HG03108 (cell line): Measurements from ENCODE around the gene GPR158.
"Not testable (repeated sequence)": the region's sequence is repeated elsewhere in the genome, so short reads cannot be mapped to it uniquely, and the experiment has no call there.

Experiments used
- ATAC-seq: cut with Tn5 transposase; IDR thresholded peaks from one replicate; pipeline ENCODE4 v1.9.1; 2021; ENCODE audit warnings: moderate library complexity; ENCODE audit not compliant: unreplicated experiment

Gene GPR158, protein sequence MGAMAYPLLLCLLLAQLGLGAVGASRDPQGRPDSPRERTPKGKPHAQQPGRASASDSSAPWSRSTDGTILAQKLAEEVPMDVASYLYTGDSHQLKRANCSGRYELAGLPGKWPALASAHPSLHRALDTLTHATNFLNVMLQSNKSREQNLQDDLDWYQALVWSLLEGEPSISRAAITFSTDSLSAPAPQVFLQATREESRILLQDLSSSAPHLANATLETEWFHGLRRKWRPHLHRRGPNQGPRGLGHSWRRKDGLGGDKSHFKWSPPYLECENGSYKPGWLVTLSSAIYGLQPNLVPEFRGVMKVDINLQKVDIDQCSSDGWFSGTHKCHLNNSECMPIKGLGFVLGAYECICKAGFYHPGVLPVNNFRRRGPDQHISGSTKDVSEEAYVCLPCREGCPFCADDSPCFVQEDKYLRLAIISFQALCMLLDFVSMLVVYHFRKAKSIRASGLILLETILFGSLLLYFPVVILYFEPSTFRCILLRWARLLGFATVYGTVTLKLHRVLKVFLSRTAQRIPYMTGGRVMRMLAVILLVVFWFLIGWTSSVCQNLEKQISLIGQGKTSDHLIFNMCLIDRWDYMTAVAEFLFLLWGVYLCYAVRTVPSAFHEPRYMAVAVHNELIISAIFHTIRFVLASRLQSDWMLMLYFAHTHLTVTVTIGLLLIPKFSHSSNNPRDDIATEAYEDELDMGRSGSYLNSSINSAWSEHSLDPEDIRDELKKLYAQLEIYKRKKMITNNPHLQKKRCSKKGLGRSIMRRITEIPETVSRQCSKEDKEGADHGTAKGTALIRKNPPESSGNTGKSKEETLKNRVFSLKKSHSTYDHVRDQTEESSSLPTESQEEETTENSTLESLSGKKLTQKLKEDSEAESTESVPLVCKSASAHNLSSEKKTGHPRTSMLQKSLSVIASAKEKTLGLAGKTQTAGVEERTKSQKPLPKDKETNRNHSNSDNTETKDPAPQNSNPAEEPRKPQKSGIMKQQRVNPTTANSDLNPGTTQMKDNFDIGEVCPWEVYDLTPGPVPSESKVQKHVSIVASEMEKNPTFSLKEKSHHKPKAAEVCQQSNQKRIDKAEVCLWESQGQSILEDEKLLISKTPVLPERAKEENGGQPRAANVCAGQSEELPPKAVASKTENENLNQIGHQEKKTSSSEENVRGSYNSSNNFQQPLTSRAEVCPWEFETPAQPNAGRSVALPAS (N-terminal part only)

DNA sequence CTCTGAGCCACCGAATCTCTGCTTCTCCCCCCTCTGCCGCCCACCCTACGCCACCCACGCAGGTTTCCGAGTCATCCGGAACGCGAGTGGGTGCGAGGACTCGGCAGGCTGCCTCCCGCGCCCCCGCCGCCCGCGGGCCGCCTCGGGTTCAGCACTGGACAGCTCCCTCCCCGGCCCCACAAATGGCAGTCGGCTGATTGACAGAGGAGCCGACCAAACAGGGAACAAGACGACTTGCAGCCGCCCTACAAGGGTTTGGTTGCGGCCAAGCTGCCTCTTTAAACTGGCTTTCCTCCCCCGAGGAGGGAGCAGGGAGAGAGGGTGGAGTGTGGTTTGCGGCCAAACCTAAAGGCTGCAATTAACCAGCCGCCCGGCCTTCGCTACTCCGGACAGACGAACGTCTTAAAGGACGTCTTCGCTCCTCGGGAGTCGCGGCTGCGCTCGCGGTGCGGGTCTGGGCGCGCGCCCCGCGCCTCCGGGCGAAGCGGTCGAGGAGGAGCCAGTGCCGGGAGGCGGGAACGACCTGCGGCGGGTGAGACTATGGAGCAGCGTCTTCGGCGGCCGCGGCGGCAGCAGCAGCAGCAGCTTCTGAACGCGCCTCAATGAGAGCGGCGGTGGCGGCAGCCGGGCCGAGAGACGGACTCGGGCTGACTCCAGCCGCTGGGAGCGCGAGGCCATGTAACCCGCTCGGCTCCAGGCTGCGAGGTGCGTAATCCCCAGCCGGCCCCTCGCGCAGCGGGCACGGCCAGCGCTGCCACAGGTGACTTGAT is at the start of gene GPR158:
TSS of gene GPR158 (plus strand) at position 541 of the 770 bp plus-strand sequence. CDS start 420 bp downstream, outside the sequence.
- ATAC-seq: no peak

GRCh38 chr10:25125201-25125611 is 49.6 kb upstream of the GPR158 start:
- ATAC-seq: no peak

- ATAC-seq: no peak
These were observed 45.2 kb upstream of the GPR158 start for GRCh38 chr10:25129592-25129991.

DNA sequence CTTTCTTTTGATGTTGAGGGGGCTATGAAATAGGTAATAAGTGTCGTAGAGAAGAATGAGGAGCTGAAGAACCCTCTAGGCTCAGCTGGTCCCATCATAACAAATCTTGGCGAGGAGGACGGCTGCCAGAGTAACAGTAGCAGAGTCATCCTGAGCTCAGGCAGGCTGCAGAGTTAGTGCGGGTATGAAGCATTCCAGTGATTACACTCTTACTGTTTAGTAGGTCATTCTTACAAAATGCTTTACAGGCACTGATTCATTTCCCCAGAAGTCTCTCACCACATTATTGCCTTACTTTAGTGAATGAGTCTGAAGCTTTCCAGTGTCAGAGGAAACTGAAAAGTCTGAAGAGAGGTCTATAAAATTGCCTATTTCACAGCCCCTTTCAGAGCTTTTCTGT is 43.9 kb upstream of the GPR158 start:
- no peak for ATAC-seq

- no peak for ATAC-seq
These were observed 32.5 kb upstream of the GPR158 start for GRCh38 chr10:25142116-25142864.

DNA sequence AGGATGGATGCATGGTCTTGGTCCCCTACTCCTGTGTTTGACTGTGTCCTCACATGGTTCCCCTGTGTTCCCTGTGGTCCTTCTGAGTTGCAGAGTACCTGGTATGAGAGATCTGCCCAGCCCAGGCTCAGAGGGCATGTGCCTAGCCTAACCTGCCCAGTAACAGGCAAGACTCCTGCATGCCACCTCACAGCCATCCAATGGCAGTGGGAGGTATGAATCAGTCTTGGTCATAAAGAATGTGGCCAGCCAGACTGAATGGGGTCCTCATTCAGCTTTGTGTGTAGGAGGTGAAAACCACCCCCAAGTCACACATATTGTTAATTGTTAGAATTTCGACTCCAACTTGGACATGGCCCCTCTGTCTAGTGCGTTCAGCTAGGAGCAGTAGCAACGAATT is 17.2 kb upstream of the GPR158 start:
- ATAC-seq: no peak

DNA sequence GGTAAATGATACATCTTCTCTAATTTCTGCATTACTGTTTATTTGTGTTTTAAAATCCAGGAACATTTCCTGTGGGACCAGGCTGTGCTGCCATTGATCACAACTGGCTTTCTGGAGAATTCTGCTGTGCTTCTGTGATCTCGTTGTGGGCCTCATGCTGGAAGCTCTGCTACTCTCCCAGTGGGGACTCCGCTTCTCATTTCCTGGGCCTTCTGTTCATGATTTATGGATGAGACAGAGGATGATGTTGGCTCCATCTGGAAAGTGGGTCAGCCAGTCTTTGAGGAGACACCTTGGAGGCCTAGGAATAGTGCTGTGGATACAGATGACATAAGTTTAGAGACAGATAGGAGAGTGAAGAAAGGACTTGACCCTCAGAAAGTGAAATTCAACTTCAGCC is 15.2 kb upstream of the GPR158 start:
- ATAC-seq: no peak

DNA sequence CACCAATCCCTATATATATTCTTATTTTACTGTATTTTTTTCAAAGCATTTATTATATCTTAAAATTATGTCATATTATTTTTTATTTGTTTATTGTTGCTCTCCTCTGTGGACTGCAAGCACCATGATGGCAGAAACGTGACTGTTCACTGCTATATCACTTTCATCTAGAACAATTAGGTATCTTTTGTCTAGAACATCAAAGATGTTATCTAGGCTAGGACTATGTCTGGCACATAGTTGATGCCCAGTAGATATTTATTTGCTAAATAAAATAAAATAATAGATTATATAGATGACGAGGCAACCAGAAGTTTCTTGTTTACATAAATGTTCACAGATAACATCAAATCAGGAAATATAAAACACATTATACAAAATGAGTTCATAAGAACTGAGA is 12.4 kb upstream of the GPR158 start:
- ATAC-seq: no peak

GRCh38 chr10:25163464-25163863 is 11.3 kb upstream of the GPR158 start:
- ATAC-seq: not testable (repeated sequence)

GRCh38 chr10:25169740-25170139 is 5.1 kb upstream of the GPR158 start:
- ATAC-seq: no peak

GRCh38 chr10:25170627-25171026 is 4.2 kb upstream of the GPR158 start:
- no peak for ATAC-seq

DNA sequence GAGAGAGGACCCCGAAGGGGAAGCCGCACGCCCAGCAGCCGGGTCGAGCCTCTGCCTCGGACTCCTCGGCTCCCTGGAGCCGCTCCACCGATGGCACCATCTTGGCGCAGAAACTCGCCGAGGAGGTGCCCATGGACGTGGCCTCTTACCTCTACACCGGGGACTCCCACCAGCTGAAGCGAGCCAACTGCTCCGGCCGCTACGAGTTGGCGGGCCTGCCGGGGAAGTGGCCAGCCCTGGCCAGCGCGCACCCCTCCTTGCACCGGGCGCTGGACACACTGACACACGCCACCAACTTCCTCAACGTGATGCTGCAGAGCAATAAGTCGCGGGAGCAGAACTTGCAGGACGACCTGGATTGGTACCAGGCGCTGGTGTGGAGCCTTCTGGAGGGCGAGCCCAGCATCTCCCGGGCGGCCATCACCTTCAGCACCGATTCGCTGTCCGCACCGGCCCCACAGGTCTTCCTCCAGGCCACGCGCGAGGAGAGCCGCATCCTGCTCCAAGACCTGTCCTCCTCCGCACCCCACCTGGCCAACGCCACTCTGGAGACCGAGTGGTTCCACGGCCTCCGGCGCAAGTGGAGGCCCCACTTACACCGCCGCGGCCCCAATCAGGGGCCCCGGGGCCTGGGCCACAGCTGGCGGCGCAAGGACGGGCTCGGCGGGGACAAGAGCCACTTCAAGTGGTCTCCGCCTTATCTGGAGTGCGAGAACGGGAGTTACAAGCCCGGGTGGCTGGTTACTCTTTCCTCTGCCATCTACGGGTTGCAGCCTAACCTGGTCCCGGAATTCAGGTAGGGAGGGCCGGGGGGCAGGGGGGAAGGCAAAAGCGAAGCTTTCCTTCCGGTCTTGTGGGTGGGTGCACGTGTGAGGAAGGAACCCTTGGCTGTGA is 973 bp downstream of the GPR158 start:
- no peak for ATAC-seq

DNA sequence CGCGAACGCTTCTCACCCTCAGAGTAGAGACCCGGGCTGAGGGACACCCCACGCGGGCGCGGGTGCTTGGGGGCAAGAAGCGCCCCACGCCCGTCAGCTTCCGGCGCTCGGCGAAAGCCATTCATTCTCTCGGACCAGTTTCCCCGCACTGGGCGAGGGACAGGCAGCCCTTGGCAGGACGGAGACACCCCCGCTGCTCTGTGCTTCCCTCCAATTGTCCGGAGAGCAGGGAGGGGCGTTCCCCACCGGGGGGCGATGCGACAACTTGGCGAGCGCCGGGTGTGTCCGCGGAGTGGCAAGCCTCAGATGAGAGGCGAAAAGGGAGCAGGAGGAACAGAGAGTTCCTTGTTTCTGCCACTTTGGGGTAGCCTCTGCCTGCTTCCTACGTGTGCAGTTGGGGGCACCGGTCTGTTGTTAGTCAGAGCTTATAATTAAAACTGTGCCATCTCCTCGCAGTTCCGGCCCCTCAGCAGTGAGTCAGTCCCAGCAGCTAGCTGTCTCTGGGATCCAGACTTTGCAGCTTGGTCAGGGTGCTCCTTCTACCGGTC is 1.7 kb downstream of the GPR158 start:
- no peak for ATAC-seq

DNA sequence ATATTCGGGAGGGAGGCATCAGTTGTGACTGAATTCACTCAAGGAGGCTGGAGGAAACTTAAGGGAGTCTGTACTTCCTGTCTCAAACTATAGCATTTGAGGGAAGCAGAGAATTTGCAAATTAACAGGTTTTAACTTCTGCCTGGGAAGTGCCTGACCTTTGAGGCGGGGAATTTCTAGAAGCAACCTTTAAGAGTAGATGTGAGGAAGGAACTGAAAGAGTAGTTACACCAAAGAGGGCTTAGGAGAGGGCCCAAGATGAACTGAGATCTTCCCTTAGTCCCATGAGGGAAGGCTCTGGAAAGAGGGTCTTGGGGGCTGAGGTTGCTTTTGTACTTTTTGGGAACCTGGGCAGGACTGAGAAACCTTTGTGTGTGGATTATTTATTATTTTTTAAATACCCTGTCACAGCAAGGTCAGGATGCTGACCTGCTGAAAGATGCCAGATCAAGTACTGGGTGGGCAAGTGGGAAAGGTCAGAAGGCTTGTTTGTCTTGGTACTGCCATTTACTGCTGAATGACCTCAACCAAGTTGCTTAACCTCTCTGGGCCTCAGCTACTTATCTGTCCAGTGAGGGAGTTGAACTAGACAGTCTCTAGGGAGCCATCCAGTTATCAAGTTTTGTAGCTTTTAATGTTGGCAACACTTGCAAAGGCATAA is 2.4 kb downstream of the GPR158 start:
- ATAC-seq: no peak

GRCh38 chr10:25177754-25178135 is 2.9 kb downstream of the GPR158 start:
- no peak for ATAC-seq

- no peak for ATAC-seq
These were observed 3.6 kb downstream of the GPR158 start for GRCh38 chr10:25178411-25178810.

DNA sequence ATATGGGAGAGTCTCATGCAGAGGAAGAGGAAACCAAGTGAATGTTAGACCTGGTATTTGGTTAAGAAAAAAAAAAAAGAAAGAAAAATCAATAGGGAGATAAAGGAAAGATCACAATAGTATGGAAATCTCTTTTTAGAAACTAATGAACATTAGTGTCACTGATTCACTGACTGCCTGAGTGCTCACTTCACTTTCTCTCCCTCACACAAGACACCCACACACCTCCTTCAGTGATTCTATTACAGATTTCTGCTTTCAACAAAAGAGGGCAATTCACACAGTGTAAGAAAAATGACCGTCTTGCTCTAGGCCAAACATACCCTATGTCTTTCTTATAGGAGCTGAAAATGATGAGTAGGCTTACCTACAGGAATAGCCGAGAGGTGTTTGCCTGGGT is 6.0 kb downstream of the GPR158 start:
- no peak for ATAC-seq

DNA sequence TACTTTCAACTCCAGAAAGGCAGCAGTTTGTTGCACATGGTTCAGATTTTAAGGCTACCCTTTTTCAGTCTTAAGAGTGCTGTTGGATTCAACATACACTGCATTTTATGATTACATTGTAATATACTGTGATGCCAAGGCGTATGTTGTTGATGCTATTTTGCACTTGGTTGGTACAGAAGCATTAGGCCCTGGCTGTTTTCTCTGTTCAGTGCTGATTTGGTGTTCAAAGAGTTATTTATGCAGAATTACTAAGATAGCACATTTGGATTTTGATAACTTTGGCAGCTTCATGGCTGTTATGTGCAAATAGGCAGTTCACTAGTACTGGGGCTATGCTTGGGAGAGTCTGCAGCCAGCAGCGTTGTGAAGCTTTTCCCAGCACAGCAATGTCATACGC is 7.8 kb downstream of the GPR158 start:
- no peak for ATAC-seq
